ENCODE measurements around the gene ZNF512B.

- TF ChIP-seq EZH2 (IDR thresholded peaks at IDR 0.05; ENCODE audit: borderline replicate concordance, low read length) (no peak), CTCF (conservative IDR thresholded peaks at IDR 0.05 in 1 of 2, IDR thresholded peaks at IDR 0.05 in 1 of 2; ENCODE audit: extremely low read depth in 1 of 2, insufficient read depth in 1 of 2, low read depth in 1 of 2, low read length in 2 of 2) (no peak)
Observed at GRCh38 chr20:63952210-63952535, 17.6 kb downstream of the ZNF512B start.
